HepG2 (cell line): ENCODE measurements around the gene PNMA8C. TPM values are rescaled to one million over a fixed set of nuclear protein-coding genes. Genes with fewer than 3 reads are reported as not detected.
A peak's percentile ranks its signal among the peaks of the same experiment; 100 is the strongest.

Experiments used
- AKNA ChIP-seq: sonication (generic); formaldehyde crosslinking; IDR thresholded peaks from 2 replicates; pipeline ENCODE4 v1.4.0; 2020; ENCODE audit warnings: missing genetic modification reagents, borderline replicate concordance
- CAMTA2 ChIP-seq: sonication (generic); formaldehyde crosslinking; IDR thresholded peaks from 2 replicates; pipeline ENCODE4 v1.4.0; 2020; ENCODE audit warnings: mild to moderate bottlenecking, missing genetic modification reagents, borderline replicate concordance
- CSRNP1 ChIP-seq: sonication (generic); formaldehyde crosslinking; IDR thresholded peaks from 2 replicates; pipeline ENCODE4 v1.8.1; 2023; ENCODE audit warnings: mild to moderate bottlenecking, missing genetic modification reagents
- ELF4 ChIP-seq: sonication (generic); formaldehyde crosslinking; IDR thresholded peaks from 2 replicates; pipeline ENCODE4 v1.5.0; 2020; ENCODE audit warnings: missing genetic modification reagents, mild to moderate bottlenecking, moderate library complexity, borderline replicate concordance
- KLF12 ChIP-seq: sonication (generic); formaldehyde crosslinking; IDR thresholded peaks from 2 replicates; pipeline ENCODE4 v1.4.0; 2020; ENCODE audit warnings: missing genetic modification reagents, borderline replicate concordance
- MIXL1 ChIP-seq: IDR thresholded peaks from 2 replicates; pipeline ENCODE4 v1.6.1; 2016
- REPIN1 ChIP-seq: sonication (generic); formaldehyde crosslinking; IDR thresholded peaks from 2 replicates; pipeline ENCODE4 v1.8.0; 2022; ENCODE audit warnings: missing genetic modification reagents, low read depth, mild to moderate bottlenecking, borderline replicate concordance
- RFX5 ChIP-seq: IDR thresholded peaks from 2 replicates; pipeline ENCODE4 v1.6.1; 2011; ENCODE audit warnings: low read depth, low read length, improper control_type of control experiment
- SIX1 ChIP-seq: sonication (generic); formaldehyde crosslinking; IDR thresholded peaks from 2 replicates; pipeline ENCODE4 v1.4.0; 2020; ENCODE audit warnings: missing genetic modification reagents, borderline replicate concordance
- SNAPC5 ChIP-seq: sonication (generic); formaldehyde crosslinking; IDR thresholded peaks from 2 replicates; pipeline ENCODE4 v1.8.1; 2023; ENCODE audit warnings: mild to moderate bottlenecking, missing genetic modification reagents, borderline replicate concordance
- TFE3 ChIP-seq: IDR thresholded peaks from 2 replicates; pipeline ENCODE4 v1.6.1; 2016
- ZBTB49 ChIP-seq: sonication (generic); formaldehyde crosslinking; IDR thresholded peaks from 2 replicates; pipeline ENCODE4 v1.4.0; 2020; ENCODE audit warnings: missing genetic modification reagents, borderline replicate concordance
- ZFP91 ChIP-seq: sonication (generic); formaldehyde crosslinking; IDR thresholded peaks from 2 replicates; pipeline ENCODE4 v1.9.0; 2022; ENCODE audit warnings: missing genetic modification reagents, mild to moderate bottlenecking, borderline replicate concordance
- ZNF224 ChIP-seq: sonication (generic); formaldehyde crosslinking; IDR thresholded peaks from 2 replicates; pipeline ENCODE4 v1.5.0; 2020; ENCODE audit warnings: mild to moderate bottlenecking, missing genetic modification reagents
- ZNF430 ChIP-seq: sonication (generic); formaldehyde crosslinking; IDR thresholded peaks from 2 replicates; pipeline ENCODE4 v1.9.0; 2021; ENCODE audit warnings: mild to moderate bottlenecking, missing genetic modification reagents
- polyA plus RNA-seq, 8 experiments: library from polyadenylated mRNA; depleted of rRNA in 3 of 8; stranded (reverse) in 7 of 8; unstranded in 1 of 8; fragments of >200 nt; fragmentation: Illumina TruSeq in 4 of 8; extraction: Trizol in 4 of 8; gene quantifications; 2 replicates each; pipeline versions ENCODE4 v1.2.1 to v1.2.3, GENCODE V29; 2011 to 2016; ENCODE audit warnings: low read depth in 4 of 8, missing spikeins in 1 of 8, mixed read lengths in 1 of 8; ENCODE audit not compliant: insufficient read depth in 1 of 8
- total RNA-seq, 5 experiments: library from RNA; depleted of rRNA; stranded (reverse); fragments of >200 nt; fragmentation: Illumina TruSeq; extraction: Trizol; gene quantifications; 2 replicates each; pipeline ENCODE4 v1.2.3, GENCODE V29; 2016; ENCODE audit warnings: low read depth in 1 of 5

Gene PNMA8C
- total and polyA plus RNA-seq, 2 of the 13 experiments (the other 11 are each of a cell fraction or from before 2014, with no cell fraction given) = not detected

GRCh38 chr19:46404055-46404752 is 24.5 kb downstream of the PNMA8C start (continued):
- TF ChIP-seq RFX5 (no peak), ELF4 (CRISPR knock-in tag) (peak; percentile 71; the same call in 1 of the 2 replicates), ZFP91 (CRISPR knock-in tag) (peak; percentile 81; the same call in 1 of the 2 replicates), SIX1 (CRISPR knock-in tag) (0 out of 2 replicates have a peak, but pooled peaks have one; percentile 7), TFE3 (peak; percentile 81), CAMTA2 (CRISPR knock-in tag) (peak; percentile 19; the same call in 1 of the 2 replicates), AKNA (CRISPR knock-in tag) (no peak), ZNF430 (CRISPR knock-in tag) (peak; percentile 70; the same call in 1 of the 2 replicates), CSRNP1 (CRISPR knock-in tag) (no peak; the same call in 1 of the 2 replicates), ZNF224 (CRISPR knock-in tag) (no peak; the same call in 1 of the 2 replicates), SNAPC5 (CRISPR knock-in tag) (0 out of 2 replicates have a peak, but pooled peaks have one; percentile 28), ZBTB49 (CRISPR knock-in tag) (no peak), REPIN1 (no peak; the same call in 1 of the 2 replicates), MIXL1 (CRISPR knock-in tag) (peak; percentile 13; the same call in 1 of the 2 replicates), KLF12 (CRISPR knock-in tag) (peak; percentile 98)
